Measurements from ENCODE around the gene RPL18A.

Gene RPL18A

GRCh38 chr19:17841810-17842662, 17.7 kb upstream of the RPL18A start:
- peak; percentile 77 for DNase-seq

DNA sequence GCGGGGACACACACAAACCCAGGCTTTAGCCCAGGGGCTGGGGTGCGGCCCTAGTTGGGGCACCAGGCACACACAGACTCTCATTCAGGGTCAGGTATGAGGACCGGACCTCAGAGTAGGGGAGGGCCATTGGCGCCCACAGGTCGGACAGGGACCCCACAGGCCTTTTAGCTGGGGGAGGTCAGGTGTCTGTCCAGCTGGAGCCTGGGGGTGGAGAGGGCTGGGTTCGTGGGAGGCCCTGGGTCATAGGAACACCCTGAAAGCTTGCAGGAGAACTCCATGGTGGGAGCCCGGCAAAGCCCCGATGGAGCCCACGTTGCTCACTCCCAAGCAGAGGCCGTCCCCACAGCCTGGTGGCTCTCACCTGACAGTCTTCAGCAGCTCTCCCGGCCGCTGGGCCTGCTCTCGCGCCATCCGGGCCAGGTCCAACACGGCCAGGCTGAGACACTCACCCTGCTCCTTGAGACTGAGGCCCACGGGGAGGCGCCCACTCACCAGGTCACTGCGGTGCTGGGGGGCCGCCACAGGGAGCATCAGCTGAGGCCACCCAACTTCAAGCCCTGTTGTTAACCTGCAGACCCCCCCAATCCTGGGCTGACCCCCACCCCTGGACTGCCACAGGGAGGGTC, 16.9 kb upstream of the RPL18A start:
- DNase-seq: no peak

GRCh38 chr19:17843292-17843827, 16.4 kb upstream of the RPL18A start:
- no peak for DNase-seq

DNA sequence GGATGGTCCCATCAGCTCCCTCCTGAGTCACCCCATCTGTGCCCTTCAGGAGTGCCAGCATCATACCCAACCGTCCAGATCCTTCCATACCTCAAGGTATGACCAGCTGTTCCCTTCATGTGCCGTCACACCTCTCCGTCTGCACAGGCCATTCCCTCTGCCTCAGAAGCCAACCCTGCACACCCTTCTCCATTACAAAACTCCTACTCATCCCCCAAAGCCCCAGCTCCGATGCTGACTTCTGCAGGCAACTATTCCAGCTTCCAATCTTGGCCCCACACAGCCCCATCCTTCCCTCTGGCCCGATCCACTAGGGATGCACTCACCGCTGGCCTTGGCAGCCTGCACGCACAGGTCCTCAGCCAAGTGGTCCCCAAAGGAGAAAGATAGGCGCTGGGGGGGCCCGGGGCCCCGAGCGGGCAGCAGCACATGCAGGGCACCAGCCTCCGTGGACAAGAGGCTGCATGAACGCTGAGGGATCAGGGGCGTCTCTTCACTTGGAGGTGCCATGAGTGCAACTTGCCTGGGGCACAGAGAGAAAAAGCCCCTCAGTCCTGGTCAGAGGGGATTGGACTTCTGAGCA, 15.7 kb upstream of the RPL18A start:
- no peak for DNase-seq

DNA sequence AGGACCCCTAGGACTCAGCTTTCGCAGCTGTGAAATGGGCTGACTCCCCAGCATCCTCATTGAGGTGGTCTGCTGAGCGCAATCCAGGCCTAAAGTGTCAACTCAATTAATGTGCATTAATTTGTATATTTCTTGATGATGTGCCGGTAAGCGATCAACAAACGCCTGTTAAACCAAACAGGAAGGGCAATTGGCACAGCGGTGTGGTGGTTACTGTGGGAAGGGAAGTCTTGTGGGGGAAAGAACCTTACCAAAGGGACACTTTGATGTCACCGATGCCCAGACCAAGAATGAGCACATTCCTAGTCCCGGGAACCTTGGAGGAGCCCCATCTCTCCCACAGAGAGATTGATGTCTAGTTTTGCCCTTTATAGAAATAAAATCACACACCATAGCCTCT, 13.6 kb upstream of the RPL18A start:
- peak; percentile 68 for DNase-seq

DNA sequence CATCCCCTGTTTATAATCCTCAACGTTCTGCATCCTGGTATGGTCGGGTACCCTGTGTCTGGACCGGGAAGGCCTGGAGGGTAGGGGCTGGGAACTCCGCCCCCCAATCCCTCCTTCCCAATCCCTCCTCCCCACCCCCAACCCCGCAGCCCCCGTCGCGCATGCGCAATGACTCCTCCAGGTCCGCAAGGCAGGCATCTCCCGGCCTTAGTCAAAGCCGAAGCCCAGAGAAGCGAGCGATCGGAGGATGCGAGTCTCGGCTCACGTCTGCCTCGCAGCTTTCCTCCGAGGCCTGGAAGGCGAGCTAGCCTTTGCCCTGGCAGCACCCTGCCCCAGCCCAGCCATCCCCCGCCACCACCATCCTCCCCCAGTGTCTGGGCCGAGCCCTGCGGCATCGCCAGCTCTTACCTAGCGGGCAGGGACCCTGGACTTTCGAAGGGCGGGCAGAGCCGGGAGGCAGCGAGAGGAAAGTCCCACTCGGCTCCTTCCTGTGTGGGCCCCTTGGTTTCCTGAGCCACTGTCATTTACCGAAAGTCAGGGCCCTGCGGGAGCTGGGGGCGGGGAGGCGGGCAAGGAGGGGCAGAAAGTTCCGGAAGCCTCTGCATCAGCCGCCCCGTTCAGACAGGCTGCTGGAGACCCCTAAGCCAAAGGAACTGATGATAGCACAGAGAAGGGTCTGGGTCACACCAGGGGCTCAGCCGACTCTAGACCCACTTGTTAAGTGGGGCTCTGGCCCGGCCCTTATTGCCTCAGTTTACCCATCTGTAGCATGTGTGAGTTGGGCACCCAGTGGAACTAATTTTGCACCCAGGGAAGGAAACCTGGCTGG, 12.0 kb upstream of the RPL18A start, which contains the start of gene JAK3:
Gene JAK3, minus strand, starts transcription at position 445 of the 829 bp plus-strand sequence. CDS start 3,565 bp downstream, outside the sequence.
- peak; percentile 95 for DNase-seq

DNA sequence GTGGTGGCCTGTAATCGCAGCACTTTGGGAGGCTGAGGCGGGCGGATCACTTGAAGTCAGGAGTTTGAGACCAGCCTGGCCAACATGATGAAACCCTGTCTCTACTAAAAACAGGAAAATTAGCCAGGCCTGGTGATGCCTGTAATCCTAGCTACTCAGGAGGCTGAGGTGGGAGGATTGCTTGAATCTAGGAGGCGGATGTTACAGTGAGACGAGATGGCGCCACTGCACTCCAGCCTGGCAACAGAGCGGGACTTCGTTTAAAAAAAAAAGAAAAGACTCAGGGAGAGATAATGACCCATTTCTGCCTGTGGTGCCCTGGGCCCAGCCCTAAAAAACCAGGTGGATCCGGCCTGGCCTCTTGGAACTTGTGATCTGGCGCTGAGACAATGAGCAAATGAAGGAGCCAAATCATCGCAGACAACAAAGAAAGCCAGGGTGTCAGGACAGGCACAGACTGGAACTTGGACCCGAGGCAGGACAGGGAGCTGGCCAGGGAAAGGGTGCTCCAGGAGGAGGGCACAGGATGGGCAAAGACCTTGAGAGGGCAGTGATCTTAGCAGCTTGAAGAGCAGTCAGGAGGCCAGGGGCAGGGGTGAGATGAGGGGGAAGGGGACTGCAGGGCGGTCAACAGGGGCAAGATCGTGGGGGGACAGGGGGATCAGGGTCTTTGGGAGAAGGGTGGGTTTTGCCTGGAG, 11.0 kb upstream of the RPL18A start:
- DNase-seq: no peak

DNA sequence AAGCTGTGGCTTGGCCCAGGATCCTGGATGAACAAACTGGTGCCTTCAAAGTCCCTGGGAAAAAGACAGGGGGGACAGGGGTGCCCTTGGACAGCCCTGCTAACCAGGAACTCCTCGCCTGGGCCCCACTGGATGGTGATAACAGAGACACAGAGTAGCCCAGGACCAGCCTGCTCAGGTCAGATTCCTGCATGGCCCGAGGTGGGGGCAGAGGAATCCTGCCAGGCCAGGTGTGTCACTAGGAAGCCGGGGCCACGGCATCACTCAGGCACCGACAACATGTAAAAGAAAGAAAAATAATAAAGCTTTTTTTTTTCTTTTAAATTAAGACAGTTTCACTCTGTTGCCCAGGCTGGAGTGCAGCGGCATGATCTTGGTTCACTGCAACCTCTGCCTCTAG, 5.6 kb upstream of the RPL18A start:
- no peak for DNase-seq

GRCh38 chr19:17855280-17856152, 4.2 kb upstream of the RPL18A start:
- peak; percentile 92 for DNase-seq

- DNase-seq: peak; percentile 18
Observed at GRCh38 chr19:17860331-17860992, 752 bp downstream of the RPL18A start.

- DNase-seq: no peak
Observed at GRCh38 chr19:17860993-17861360, 1.3 kb downstream of the RPL18A start.

GRCh38 chr19:17861542-17862402, 2.1 kb downstream of the RPL18A start:
- DNase-seq: no peak

DNA sequence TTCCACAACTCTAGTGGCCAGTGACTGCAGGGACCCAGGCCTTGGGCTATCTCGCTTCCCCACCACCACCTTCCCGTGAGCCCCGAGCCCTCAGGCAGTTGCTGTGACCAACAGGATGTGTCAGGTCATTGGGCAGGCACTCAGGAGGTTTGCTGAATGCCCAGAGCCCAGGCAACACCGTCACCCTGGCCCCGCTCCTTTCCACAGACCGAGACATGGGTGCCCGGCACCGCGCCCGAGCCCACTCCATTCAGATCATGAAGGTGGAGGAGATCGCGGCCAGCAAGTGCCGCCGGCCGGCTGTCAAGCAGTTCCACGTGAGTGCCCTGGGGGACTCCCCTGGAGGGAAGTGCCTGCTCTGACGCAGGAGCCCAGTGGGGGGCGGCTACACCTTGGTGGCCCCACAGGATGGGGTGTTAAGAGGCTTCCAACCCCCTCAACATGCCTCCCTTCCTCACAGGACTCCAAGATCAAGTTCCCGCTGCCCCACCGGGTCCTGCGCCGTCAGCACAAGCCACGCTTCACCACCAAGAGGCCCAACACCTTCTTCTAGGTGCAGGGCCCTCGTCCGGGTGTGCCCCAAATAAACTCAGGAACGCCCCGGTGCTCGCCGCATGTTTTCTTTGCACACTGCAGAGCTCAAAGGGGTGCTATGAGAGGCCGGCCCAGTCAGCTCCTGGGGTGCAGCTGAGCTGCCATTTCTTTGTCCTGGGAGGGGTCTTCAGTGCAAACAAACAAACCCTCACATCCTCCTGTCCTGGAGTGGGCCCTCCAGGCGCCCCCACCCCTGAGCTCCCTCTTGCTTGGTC, 3.2 kb downstream of the RPL18A start:
- no peak for DNase-seq

DNA sequence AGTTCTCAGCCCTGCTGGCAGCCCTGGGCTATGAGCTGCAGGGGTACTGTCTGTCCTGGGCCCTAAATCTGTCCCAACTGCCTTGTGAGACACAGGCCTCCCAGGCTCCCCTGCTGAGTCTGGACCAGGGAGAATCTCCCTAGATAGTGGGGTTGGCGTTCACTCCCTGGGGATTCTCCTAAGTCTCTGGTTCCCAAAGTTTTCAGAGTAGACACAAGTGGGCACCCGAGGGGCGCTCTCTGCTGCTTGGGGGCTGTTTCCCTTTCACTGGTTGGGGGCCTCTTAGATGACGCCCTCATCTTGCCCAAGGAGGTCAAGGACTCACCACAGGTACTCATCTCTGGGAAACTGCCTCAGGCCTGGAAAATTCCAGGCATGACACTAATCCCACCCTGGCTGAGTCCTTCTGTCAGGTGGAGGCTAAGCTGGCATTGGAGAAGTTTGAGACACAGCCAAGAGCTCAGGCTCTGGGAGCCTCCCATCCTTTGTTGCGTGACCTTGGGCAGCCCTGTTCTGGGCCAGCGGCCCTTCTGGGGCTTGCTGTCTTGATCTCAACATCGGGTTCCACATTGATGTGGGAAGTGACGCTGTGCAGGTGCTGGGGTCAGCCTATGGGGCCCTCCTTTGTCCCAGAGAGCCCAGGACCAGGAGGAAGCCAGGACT, 3.9 kb downstream of the RPL18A start:
- DNase-seq: no peak

GRCh38 chr19:17865364-17866311, 5.9 kb downstream of the RPL18A start:
- peak; percentile 51 for DNase-seq

DNA sequence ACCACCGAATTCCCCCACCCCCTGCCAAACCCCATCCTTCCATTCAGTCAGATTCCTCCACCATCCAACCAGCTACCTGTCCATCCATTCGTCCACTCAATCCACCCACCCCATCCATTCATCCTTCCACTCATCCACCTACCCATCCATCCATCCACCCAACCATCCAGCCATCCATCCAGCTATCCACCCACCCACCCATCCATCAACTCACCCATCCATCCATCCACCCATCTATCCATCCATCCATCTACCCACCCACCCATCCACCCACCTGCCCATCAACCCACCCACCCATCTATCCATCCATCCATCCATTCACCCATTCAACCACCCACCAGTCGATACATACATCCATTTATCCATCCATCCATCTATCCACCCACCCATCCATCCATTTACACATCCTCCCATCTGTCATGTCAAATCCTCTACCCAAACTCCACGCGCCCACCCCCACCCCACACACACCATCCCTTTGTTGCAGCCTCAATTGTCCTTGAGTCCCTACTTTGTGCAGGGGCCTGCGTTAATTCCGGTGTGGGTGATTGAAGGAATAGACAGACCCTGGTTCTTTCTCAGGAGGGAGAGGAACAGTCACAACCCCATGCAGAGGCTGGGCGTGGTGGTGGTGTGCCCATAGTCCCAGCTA, 6.7 kb downstream of the RPL18A start:
- no peak for DNase-seq

Measured in activated CD4-positive, alpha-beta T cell treated with anti-CD3 and anti-CD28 coated beads, Interleukin-10, Interleukin-2, amounts not matched to agents 100 ng/mL and 50 ng/mL, durations not matched to agents 16 hours and 8 hours (primary cell).